Measurements from ENCODE around the gene SLMAP. TPM values are rescaled to one million over a fixed set of nuclear protein-coding genes. Genes with fewer than 3 reads are reported as not detected.
"Not testable (repeated sequence)": the region's sequence is repeated elsewhere in the genome, so short reads cannot be mapped to it uniquely, and the experiment has no call there.

Gene SLMAP
- total RNA-seq, 4 donors from 2014 or later: 81.1 to 113 (median 97.1) TPM

DNA sequence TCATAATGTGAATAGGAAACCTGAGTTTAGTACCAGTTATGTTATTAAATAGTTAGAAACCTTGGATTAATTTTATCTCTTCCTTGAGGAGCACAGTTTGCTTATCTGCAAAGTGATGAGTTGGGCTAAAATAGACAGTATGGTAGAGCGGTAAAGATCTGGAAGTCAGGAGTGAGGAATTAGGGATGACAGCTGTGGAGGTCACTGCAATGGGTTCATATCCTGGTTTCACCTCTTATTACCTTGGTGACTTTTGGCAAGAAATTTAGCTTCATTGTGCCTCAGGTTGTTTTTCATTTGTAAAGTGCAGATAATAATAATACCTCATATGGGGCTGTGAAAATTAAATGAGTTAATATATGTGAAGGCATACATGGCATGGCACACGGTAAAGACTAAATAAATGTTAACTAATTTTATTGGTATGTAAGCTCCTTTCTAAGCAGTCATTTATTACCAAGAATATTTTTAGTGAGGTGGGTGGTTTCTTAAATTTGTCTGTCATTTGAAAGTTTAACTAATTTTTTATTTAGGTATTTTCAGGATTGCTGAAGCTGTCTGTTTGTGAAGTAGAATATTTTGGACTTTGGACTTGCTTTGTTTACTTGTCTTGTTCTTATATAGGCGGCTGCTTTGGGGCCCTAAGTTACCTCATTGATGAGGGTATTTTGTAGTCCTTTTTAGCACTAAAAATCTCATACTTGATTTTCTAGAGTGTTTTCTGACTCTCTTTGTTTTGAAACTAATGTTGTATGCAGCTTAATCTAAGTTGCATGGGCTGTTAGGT lies 41.8 kb downstream of the SLMAP start:
- Histone ChIP-seq H3K36me3 (no peaks in the 10 kb centered on the region), H3K4me1 (peaks cover 46 to 59% of the 10 kb centered on the region in 2 donors), H3K27ac (no peak overlapping the region), H3K27me3 (no peaks in the 10 kb centered on the region), H3K4me3 (no peak overlapping the region), H3K9me3 (no peaks in the 10 kb centered on the region)
- ATAC-seq: no peak
- in situ Hi-C loops (cut with MboI; ENCODE audit: low sequenced_read_pairs in 4 of 4) (no loop called here), intact Hi-C loops (cut with DNase I; ENCODE audit: low total_unique reads) (no loop called here)
- no peak for DNase-seq
- TF ChIP-seq POLR2A (IDR thresholded peaks at IDR 0.05): no peak
- TF ChIP-seq, protein P1, sequence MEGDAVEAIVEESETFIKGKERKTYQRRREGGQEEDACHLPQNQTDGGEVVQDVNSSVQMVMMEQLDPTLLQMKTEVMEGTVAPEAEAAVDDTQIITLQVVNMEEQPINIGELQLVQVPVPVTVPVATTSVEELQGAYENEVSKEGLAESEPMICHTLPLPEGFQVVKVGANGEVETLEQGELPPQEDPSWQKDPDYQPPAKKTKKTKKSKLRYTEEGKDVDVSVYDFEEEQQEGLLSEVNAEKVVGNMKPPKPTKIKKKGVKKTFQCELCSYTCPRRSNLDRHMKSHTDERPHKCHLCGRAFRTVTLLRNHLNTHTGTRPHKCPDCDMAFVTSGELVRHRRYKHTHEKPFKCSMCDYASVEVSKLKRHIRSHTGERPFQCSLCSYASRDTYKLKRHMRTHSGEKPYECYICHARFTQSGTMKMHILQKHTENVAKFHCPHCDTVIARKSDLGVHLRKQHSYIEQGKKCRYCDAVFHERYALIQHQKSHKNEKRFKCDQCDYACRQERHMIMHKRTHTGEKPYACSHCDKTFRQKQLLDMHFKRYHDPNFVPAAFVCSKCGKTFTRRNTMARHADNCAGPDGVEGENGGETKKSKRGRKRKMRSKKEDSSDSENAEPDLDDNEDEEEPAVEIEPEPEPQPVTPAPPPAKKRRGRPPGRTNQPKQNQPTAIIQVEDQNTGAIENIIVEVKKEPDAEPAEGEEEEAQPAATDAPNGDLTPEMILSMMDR (IDR thresholded peaks at IDR 0.05 in 4 of 5, conservative IDR thresholded peaks at IDR 0.05 in 1 of 5): no peak

DNA sequence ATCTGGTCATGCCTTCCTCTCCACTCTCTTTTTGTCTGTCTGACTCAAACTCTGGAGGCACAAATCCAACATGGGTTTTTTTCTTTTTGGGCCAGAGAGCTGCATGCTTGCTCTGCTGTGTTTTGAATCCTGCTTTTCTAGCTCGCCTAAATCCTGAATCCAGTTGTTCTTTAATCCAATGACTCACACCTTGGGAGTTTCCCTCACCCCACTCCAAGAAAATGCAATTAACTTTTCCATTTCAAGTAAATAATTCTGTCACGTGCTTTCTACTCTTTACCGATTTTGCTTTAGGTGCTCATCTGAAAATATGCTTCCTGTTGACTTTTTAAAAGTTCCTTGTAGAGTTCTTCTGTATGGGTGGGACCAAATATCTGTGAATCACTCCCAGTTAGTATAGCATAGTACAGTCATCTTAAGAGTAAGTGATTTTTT lies 47.6 kb downstream of the SLMAP start:
- no peak for TF ChIP-seq POLR2A (IDR thresholded peaks at IDR 0.05)
- TF ChIP-seq, protein P1 (IDR thresholded peaks at IDR 0.05 in 4 of 5, conservative IDR thresholded peaks at IDR 0.05 in 1 of 5): no peak
- no peaks in the 10 kb centered on the region for H3K9me3 ChIP-seq
- H3K4me3 ChIP-seq: no peak overlapping the region
- in situ Hi-C loops (cut with MboI; ENCODE audit: low sequenced_read_pairs in 4 of 4) (no loop called here), intact Hi-C loops (cut with DNase I; ENCODE audit: low total_unique reads) (loop anchor here (2.0 kb wide), 1 partner anchor 47 kb away; the partner anchor contains the start of gene SLMAP)
- no peaks in the 10 kb centered on the region for H3K27me3 ChIP-seq
- ATAC-seq: peak; percentile 83 to 86
- DNase-seq: peak in 1 of 2 donors; percentile 25
- H3K4me1 ChIP-seq: peaks cover 47 to 57% of the 10 kb centered on the region in 2 donors
- peak overlapping the region in 3 of 4 donors; percentile 46 to 54 (median 52) for H3K27ac ChIP-seq
- H3K36me3 ChIP-seq: no peaks in the 10 kb centered on the region

DNA sequence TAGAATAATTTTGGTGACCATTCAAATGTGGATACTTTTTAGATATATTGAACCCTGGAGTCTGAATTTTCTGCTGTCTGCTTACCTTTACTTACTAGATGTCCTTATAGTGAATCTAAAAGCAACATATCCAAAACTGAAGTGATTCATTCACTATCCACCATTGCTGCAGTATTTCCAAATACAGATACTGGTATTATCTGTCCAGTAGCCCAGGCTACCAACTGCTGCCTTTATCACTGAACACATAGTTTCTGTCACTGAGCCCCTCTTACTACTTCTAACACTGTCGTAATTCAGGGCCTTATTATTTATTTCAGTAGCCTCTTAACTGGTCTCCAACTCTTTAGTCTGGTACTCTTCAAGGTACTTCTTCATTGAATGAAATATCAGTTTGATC lies 49.2 kb downstream of the SLMAP start:
- no peaks in the 10 kb centered on the region for H3K9me3 ChIP-seq
- H3K4me1 ChIP-seq: peaks cover 49 to 69% of the 10 kb centered on the region in 2 donors
- no peaks in the 10 kb centered on the region for H3K27me3 ChIP-seq
- intact Hi-C loops (cut with DNase I; ENCODE audit: low total_unique reads) (no loop called here), in situ Hi-C loops (cut with MboI; ENCODE audit: low sequenced_read_pairs in 4 of 4) (no loop called here)
- ATAC-seq: no peak
- no peaks in the 10 kb centered on the region for H3K36me3 ChIP-seq
- H3K4me3 ChIP-seq: no peak overlapping the region
- TF ChIP-seq, protein P1 (IDR thresholded peaks at IDR 0.05 in 4 of 5, conservative IDR thresholded peaks at IDR 0.05 in 1 of 5): no peak
- no peak for TF ChIP-seq POLR2A (IDR thresholded peaks at IDR 0.05)
- peak overlapping the region in 3 of 4 donors; percentile 29 to 47 (median 30) for H3K27ac ChIP-seq
- DNase-seq: no peak

DNA sequence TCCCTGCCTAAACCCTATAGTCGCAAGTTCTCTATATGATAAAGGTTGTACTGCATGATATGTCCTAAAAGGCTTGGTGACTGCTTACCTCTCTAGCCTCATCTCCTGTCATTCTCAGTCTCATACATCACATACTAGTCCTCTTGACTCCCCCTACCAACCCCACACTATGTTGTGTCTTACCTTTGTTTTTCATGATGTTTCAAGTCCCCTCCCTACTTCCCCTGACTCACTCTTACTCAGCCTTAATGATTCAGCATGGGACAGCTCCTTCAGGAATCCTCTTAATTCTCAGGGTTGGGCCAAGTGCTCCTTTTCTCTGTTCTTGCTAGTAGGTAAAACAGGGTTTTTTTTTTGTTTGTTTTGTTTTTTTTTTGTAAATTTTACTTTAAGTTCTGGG lies 49.6 kb downstream of the SLMAP start:
- peaks cover 50 to 66% of the 10 kb centered on the region in 2 donors for H3K4me1 ChIP-seq
- DNase-seq (no peak), ATAC-seq (peak in 1 of 2 donors; percentile 67)
- intact Hi-C loops (cut with DNase I; ENCODE audit: low total_unique reads): no loop called here
- no peaks in the 10 kb centered on the region for H3K36me3 ChIP-seq
- no peaks in the 10 kb centered on the region for H3K9me3 ChIP-seq
- in situ Hi-C loops (cut with MboI; ENCODE audit: low sequenced_read_pairs in 4 of 4): no loop called here
- no peak for TF ChIP-seq POLR2A (IDR thresholded peaks at IDR 0.05)
- TF ChIP-seq, protein P1 (IDR thresholded peaks at IDR 0.05 in 4 of 5, conservative IDR thresholded peaks at IDR 0.05 in 1 of 5): no peak
- peak overlapping the region in 3 of 4 donors; percentile 29 to 47 (median 30) for H3K27ac ChIP-seq
- H3K4me3 ChIP-seq: no peak overlapping the region
- no peaks in the 10 kb centered on the region for H3K27me3 ChIP-seq

DNA sequence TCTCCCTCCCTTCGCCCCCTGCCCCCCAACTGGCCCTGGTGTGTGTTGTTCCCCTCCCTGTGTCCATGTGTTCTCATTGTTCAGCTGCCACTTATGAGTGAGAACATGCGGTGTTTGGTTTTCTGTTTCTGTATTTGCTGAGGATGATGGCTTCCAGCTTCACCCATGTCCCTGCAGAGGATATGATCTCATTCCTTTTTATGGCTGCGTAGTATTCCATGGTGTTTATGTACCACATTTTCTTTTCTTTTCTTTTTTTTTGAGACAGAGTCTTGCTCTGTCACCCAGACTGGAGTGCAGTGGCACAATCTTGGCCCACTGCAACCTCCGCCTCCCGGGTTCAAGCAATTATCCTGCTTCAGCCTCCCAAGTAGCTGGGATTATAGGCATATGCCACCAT lies 50.1 kb downstream of the SLMAP start:
- H3K36me3 ChIP-seq; in situ Hi-C loops (cut with MboI; ENCODE audit: low sequenced_read_pairs in 4 of 4); H3K27me3 ChIP-seq; H3K9me3 ChIP-seq; intact Hi-C loops (cut with DNase I; ENCODE audit: low total_unique reads); DNase-seq; ATAC-seq; H3K4me3 ChIP-seq: not testable (repeated sequence)
- peaks cover 45 to 66% of the 10 kb centered on the region in 2 donors for H3K4me1 ChIP-seq
- peak overlapping the region in 1 of 4 donors; percentile 24 for H3K27ac ChIP-seq
